Measurements from ENCODE around the gene POPDC2.
A peak's percentile ranks its signal among the peaks of the same experiment; 100 is the strongest.

Gene POPDC2

GRCh38 chr3:119636249-119636648 lies 24.1 kb downstream of the POPDC2 start:
- Histone ChIP-seq H3K36me3 (no peaks in the 10 kb centered on the region), H3K9me3 (no peaks in the 10 kb centered on the region), H3K27ac (no peak overlapping the region), H3K27me3 (no peaks in the 10 kb centered on the region), H3K4me3 (ENCODE audit: low read depth in 1 of 2, low read length in 1 of 2) (no peak overlapping the region), H3K4me1 (ENCODE audit: control insufficient read depth in 1 of 2, insufficient read depth in 1 of 2, low read depth in 1 of 2, low read length in 1 of 2) (peaks cover 13 to 17% of the 10 kb centered on the region in 2 experiments)
- no peak for TF ChIP-seq CTCF (IDR thresholded peaks at IDR 0.05)

- no peak for TF ChIP-seq CTCF (IDR thresholded peaks at IDR 0.05)
- Histone ChIP-seq H3K27ac (no peak overlapping the region), H3K36me3 (no peaks in the 10 kb centered on the region), H3K9me3 (no peaks in the 10 kb centered on the region), H3K4me1 (ENCODE audit: control insufficient read depth in 1 of 2, insufficient read depth in 1 of 2, low read depth in 1 of 2, low read length in 1 of 2) (peaks cover 15 to 19% of the 10 kb centered on the region in 2 experiments), H3K4me3 (ENCODE audit: low read depth in 1 of 2, low read length in 1 of 2) (no peak overlapping the region), H3K27me3 (no peaks in the 10 kb centered on the region)
Measured at GRCh38 chr3:119635719-119636118, 24.7 kb downstream of the POPDC2 start.

GRCh38 chr3:119632829-119633228 lies 27.6 kb downstream of the POPDC2 start:
- H3K4me1 ChIP-seq (ENCODE audit: control insufficient read depth in 1 of 2, insufficient read depth in 1 of 2, low read depth in 1 of 2, low read length in 1 of 2): peaks cover 11 to 23% of the 10 kb centered on the region in 2 experiments

GRCh38 chr3:119632216-119632615 lies 28.2 kb downstream of the POPDC2 start:
- H3K27ac ChIP-seq: no peak overlapping the region
- no peak overlapping the region for H3K4me3 ChIP-seq (ENCODE audit: low read depth in 1 of 2, low read length in 1 of 2)
- no peaks in the 10 kb centered on the region for H3K27me3 ChIP-seq
- TF ChIP-seq CTCF (IDR thresholded peaks at IDR 0.05): no peak
- peaks cover 14 to 24% of the 10 kb centered on the region in 2 experiments for H3K4me1 ChIP-seq (ENCODE audit: control insufficient read depth in 1 of 2, insufficient read depth in 1 of 2, low read depth in 1 of 2, low read length in 1 of 2)
- no peaks in the 10 kb centered on the region for H3K9me3 ChIP-seq
- H3K36me3 ChIP-seq: no peaks in the 10 kb centered on the region

More at GRCh38 chr3:119632829-119633228, 27.6 kb downstream of the POPDC2 start:
- no peak for TF ChIP-seq CTCF (IDR thresholded peaks at IDR 0.05)
- H3K27ac ChIP-seq: no peak overlapping the region
- H3K36me3 ChIP-seq: no peaks in the 10 kb centered on the region
- H3K9me3 ChIP-seq: no peaks in the 10 kb centered on the region
- H3K4me3 ChIP-seq (ENCODE audit: low read depth in 1 of 2, low read length in 1 of 2): no peak overlapping the region
- H3K27me3 ChIP-seq: no peaks in the 10 kb centered on the region

- no peaks in the 10 kb centered on the region for H3K9me3 ChIP-seq
- H3K4me3 ChIP-seq (ENCODE audit: low read depth in 1 of 2, low read length in 1 of 2): no peak overlapping the region
- H3K27me3 ChIP-seq: no peaks in the 10 kb centered on the region
- H3K36me3 ChIP-seq: no peaks in the 10 kb centered on the region
- H3K27ac ChIP-seq: peak overlapping the region; percentile 61
- H3K4me1 ChIP-seq (ENCODE audit: control insufficient read depth in 1 of 2, insufficient read depth in 1 of 2, low read depth in 1 of 2, low read length in 1 of 2): peaks cover 14 to 24% of the 10 kb centered on the region in 2 experiments
- TF ChIP-seq CTCF (IDR thresholded peaks at IDR 0.05): no peak
Measured at GRCh38 chr3:119631516-119631915, 28.9 kb downstream of the POPDC2 start.

GRCh38 chr3:119630880-119631329 lies 29.5 kb downstream of the POPDC2 start:
- Histone ChIP-seq H3K36me3 (no peaks in the 10 kb centered on the region), H3K9me3 (no peaks in the 10 kb centered on the region), H3K27me3 (no peaks in the 10 kb centered on the region), H3K4me1 (ENCODE audit: control insufficient read depth in 1 of 2, insufficient read depth in 1 of 2, low read depth in 1 of 2, low read length in 1 of 2) (peaks cover 14 to 24% of the 10 kb centered on the region in 2 experiments), H3K4me3 (ENCODE audit: low read depth in 1 of 2, low read length in 1 of 2) (no peak overlapping the region), H3K27ac (peak overlapping the region; percentile 61)
- TF ChIP-seq CTCF (IDR thresholded peaks at IDR 0.05): no peak

All from neutrophil (primary cell).